SKM-1 (cell line): ENCODE measurements around the gene IGSF9.

ENCODE experiments used
- DNase-seq: peaks from one replicate; lab custom pipeline; 2025; ENCODE audit not compliant: unreplicated experiment; lab: John Stamatoyannopoulos, UW

The IGSF9 gene

DNA sequence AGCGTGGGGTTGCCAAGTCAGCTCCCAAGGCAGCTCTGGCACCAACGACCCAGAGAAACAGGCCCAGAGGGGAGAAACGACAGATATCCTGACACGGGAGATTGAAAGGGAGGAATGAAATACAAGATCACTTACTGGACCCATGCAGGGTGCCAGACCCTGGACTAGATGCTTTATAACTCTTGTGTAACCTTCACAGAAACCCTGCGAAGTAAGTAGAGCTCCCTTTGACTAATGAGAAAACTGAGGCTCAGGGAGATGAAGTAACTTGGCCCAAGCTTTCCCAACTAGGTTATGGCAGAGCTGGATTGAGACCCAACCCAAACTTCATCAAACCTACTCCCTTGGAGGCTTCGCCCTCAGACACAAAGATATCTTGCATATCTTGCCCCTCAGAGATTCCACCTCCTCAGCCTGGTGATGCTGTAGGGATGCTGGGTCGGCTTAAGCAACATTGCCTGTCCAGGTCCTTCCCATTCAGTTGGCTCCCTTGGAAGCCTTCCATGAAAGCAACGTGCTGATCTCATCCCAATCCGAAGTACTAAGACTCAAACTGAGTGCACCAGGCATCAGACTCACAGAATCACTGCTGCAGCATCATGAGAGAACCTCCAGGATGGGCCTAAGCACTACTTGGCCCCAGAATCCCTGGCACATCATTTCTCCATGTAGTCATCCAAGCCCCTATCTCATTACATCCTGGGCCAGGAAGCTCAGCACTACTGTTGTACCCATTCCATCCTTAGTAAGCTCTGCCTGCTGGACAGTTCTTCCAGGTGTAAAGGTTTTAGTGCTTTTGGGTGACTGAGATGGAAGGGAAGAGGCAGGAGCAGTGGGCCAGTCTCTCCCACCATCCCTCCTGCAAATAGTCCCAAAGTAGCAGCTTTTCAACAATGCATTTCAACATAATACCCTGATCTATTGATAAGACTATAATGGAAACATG is 1.1 kb upstream of the IGSF9 start:
- no peak for DNase-seq

DNA sequence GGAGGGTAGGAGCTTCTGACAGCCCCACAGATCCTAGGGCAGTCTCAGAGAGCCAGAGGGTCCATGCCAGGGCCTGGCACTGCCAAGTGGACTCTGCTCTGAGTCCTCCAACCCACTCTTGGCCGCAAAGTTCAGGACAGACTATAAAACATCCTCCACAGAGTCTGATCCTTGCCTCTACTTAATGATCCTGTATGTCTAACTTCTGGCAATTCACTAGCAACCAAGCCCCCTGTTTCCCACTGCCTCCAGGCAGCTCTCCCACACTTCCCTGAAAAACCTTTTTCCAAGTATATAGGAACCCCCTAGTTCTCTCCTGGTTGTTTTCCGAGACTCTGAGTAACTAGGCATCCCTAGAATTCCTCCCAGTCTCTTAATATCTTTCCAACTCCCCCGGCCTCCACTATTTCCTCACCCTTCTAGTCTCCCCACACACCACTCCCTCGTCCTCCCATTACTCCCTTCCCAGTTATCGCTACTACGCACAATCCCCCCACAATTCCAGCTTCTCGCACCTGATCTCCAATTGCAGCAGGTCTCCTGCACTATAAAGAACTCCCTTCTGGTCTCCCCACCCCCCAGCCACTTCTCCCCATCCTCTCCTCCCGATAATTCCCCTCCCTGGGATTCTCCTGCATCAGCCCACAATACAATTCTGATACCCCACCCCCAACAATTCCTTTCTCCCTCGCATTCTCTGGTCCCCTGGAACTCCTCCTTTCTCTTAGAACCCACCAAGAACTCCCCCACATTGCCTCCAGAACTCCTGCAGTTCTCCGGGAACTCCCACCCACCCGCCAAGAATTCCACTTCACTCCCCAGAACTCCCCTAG is 574 bp downstream of the IGSF9 start:
- DNase-seq: no peak

DNA sequence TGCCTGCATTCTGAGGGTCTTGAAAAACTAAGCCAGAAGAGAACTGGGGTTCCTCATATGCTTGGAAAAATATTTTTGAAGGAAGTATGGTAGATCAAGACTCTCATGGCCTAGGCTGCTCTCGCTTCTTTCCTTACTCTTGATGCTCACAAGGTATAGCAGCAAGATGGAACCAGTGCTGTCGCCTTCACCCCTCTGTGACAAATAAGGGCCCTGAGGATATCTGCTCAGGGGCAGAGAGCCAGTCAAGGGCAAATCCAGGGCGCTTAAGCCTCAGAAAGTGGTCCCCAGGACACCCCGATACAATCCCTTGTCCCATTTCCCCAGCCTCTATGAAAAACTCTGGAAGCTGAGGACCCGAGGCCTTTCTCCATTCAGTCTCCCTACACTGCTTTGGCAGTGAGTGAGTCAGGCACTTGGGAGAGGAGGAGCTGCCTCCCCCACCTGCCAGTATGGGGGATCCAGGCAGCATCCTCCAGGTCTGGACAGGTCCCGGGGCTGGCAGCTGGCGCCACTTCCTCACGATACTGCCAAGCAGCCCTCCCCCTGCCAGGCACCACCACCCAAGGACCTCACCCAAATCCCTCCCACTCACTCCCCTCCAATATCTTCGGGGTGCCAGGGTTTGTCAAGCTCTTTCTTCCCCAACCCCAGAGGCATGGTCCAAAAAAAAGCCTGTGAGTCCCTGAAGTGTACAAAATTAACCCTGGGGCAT is 1.3 kb downstream of the IGSF9 start:
- DNase-seq: no peak

DNA sequence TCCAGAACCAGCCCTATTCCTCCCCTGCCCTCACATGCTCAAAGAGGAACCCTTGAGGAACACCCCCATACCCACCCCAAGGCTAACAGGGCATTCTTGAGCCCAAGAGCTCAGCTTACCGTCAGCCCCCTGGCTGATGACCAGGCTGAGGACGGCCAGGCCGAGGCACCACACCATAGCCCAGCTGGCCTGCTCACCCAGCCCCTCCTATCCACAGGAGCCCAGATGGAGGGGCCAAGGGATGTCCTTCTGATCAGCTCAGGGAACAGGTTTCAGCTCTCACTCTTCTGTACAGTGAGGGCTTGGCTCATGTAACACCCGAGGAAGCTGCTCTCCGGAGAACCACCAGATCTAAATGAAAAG is 2.2 kb downstream of the IGSF9 start:
- DNase-seq: no peak

DNA sequence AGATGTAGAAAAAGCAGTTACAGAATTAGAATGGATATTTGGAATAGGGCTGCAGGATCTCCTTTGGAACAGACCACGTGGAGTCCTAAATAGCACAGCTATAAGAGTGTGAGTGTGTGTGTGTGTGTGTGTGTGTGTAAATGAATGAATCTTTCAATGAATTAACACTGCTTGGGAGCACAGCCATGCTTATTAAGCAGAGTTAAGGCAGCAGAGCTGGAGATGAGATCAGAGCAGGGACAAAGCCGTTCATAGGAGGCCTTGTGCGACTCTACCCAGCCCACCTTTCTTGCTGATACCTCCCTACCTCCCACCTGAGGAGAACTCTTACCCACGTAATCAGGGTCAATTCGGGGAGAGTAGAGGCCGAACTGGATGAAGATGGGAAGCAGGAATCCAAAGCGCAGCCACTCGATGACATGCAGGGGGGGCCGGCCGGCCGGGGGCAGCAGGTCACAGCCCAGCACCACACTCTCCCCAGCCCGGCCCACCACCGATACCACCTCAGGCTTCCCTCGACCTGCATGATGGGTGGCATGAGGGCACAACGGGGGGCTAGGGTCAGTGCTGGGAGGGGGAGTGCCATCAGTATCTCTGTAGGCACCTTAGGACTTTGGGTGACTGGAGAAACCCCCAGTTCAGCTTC is 2.7 kb downstream of the IGSF9 start:
- no peak for DNase-seq

DNA sequence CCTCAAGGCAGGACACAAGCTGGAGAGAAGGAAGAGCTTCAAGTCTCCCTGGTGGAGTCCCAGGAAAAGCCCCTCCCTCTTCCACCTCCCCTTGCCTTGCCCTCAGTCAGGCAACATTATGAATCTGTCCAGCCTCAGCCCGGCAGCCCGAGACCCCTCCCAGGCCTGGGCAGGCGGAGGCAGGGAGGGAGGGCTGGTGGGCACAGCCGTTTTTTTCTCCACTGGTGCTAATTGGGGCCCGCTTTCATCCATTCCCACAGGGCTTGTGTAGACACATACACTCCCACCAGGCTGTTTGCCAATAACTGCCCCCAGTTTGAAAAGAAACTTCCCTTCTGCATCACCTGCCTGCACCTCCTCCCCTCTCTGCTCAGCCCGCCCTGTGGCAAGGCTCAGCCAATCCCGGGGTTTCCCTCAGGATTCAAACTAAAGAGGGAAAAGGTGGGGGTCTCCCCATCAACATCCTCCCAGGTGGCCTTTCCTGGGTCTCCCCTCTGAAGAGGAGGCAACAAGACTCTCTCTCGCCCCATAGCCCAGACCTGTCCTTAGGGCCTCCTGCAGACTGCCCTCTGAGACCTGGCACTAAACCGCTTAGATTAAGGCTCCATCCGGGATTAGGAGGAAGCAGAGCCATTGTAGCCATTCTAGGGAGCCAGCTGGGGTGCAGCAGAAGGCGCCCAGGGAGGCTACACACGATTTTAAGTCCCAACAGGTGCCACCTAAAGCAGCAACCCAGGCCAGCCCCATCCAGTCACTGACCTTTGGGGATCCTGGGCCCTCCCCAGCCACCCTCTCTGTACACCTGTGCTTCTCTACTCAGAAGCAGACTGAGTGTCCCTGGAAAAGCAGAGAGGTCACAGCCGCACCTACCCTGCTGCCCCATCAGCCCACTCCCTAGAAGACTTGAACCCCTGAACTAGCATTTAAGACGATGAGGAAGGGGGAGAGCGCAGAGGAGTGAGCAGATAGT is 3.5 kb downstream of the IGSF9 start:
- DNase-seq: no peak

DNA sequence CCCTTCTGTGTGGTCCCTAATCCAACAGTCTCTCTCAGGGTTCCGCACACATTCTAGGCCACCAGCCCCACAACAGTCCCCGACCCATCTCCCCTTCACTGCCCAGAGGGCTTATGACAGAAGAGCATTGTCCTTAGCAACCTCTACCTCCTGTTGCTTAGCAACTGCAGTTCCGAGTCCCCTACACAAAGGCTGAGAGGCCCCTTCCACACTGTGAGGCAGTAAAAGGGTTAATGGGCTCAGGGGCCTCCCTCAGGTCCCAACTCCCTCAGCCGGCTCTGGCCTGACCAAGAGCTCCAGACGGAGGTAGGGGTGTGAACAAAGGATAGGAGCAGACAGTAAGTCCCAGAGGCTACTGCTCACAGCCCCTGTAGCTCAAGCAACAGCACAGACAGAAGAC is 4.3 kb downstream of the IGSF9 start:
- no peak for DNase-seq

DNA sequence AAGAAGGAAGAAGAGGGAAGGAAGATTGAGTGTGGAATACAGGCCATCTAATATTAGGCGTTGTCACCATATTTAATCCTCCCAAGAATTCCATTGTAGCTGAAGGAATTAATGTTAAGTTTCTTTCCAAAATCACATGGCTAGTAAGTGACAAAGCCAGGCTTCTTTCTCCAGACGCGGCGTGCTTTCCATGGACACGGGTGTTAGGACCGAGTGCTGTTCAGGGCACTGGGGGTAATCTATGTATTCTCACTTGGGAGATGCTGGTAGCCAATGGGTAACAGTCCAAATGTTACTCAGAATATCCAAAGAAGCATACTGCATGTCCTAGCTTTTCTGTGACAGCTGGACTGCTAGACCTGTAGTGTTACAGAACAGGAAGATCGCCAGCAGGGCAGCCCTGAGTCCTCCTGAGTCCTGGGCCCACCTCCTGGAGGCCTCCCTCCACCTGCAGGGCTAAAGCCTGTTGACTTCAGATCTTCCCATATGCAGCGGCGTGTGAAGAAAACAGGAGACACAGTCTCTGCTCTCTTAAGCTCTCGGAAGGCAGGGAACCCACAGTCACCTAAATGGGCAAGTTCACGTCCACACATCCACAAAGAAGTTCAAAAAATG is 5.3 kb downstream of the IGSF9 start:
- no peak for DNase-seq

DNA sequence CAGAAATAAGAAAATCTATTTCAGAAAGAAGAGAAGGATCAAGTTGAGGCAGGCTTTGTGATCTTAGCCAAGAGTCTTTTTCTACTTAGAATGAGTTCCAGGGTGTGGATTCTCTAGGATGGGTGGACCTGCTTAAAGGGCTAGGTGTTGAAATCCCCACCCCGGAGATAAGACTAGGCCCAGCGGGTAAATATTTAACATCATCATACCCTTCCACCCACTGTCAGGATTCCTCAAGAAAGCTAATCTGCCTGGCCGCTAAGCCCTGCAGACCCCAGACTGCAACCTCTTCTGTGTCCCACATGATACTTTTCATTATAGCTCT is 5.8 kb downstream of the IGSF9 start:
- no peak for DNase-seq

DNA sequence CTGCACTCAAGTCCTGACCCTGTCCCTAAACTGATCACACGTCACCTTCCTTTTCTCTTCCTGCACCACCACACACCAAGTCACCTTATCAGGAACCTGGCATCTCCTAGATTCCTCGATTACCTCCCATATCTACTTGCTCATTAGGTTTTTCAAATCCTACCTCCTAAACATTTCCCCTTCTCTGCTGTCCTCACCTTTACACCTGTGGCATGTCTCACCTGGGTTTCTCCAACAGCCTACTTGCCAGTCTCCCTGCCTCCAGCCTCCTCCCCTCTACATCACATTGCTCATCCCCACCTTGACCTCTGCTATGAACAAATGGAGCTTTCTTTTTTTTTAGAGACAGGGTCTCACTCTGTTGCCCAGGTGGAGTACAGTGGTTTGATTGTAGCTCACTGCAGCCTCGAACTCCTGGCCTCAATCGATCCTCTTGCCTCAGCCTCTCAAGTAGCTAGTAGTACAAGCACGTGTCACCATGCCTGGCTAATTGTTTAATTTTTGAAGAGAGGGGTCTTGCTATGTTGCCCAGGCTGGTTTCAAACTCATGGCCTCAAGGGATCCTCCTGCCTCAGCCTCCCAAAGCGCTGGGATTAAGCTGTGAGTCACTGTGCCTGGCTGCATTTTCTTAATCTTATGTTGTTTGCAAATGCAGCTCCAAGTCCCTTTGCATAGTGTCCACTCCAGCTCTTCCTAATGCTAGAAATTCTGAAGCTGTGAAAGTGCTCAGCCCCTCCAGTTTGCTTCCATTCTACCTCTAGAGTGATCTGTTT is 6.3 kb downstream of the IGSF9 start:
- no peak for DNase-seq

DNA sequence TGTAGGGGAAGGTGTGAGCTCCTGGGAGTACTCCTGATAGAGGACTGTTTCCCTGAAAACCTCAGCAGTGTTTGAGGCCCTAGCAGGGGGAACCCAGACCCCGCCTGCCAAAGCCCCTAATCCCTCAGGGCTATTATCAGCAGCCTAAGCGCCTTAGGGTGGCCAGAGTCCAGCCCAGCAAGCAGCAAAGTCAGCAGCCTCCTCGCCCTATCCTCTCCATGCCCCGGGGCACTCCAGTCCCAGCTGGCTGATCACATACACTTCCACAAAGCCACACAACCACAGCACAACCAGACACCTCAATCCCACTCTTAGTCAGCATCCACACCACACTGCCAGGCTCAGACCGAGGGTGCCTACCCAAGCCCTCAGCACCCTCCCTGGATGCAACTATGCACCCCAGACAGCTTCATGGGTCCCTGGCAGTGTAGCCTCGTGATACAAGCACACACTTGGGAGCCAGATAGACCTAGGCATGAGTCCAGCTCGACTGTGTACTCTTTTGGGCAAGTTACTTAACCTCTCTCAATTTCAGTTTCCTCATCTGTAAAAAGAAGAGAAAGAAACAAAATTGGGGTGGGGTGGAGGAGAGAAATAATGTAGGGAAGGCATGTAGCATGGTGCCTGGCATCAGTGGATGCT is 7.1 kb downstream of the IGSF9 start:
- DNase-seq: no peak

DNA sequence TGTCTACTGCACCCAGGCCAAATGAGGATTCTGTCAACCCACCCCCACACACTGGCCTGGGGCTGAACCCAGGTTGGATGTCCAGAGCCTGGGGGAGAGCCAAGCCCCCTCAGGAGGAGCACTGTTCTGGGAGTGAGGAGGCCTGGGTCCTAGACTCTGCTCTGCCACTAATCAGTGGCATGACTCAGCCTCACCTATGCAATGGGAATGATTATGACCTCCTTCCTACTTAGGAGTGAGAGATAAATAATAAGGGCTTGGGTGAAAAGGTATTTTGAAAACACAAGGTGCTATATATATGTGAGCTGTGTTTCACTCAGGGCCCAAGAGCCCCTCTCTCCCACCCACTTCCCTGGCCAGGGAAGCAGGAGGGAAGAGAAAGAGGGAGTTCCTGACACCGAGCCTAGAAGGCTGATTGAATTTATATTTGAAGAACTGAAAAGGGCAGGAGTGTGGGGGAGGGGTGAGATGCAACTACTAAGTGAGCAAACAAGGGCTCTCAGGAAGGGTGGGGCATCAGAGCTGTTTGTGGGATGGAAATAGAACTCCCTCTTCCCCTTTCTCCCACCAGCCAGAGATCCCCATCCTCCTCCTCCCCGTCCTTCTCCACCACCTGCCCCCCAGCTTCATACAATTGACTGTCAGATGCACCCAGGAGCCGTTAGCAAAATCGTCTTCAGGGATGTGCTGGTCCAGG is 8.2 kb downstream of the IGSF9 start:
- DNase-seq: peak; percentile 90

DNA sequence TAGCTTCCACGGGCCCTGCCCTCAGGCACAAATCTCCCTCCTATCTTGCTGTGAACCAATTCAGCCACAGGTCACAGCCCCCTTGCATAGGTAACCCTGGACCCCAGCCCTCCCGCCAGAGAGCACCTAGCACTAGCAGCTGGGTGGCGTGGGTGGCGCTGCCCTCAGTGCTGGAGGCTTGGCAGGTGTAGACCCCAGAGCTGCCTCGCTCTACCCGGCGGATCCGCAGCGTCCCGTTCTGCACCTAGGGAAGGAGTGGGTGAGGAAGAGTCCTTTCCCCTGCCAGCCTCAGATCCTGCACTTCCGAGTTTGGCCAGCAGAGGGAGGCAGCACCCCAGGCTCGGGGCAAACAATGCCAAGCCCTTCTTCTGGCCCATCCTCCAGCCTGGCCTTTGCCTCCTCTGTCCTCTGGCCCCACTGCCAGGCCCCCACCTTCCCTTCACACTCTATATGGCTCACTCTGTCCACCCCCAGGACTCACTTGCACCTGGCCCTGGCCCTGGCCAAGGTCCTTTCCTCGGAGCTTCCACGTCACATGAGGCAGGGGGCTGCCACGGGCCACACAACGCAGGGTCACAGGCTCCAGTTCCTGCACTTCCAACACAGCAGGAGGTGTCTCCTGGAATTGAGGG is 9.0 kb downstream of the IGSF9 start:
- DNase-seq: peak; percentile 78

DNA sequence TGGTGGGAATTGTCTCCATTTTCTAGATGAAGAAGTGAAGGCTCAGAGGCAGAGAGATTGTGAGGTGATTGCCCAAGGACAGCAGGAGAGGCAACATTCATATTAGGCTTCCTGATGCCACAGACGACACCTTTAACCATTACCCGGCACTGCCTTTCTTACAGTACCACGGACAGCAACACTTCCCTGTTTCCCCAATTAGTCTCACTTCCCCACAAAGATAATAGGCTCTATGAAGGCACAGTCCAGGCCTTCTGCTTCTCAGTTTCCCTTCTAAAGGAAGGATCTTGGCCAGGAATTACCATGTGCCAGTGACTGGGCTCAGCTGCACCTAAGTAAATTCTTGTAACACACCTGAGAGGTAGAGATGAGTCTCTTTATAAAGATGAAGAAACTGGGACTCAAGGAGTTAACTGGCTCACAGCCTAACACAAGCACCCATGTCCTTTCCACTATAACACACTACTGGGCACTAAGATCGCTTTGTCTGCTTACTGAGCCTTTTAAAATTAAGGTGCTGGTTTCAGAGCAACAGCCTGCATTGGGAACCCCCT is 9.6 kb downstream of the IGSF9 start:
- DNase-seq: peak; percentile 80

DNA sequence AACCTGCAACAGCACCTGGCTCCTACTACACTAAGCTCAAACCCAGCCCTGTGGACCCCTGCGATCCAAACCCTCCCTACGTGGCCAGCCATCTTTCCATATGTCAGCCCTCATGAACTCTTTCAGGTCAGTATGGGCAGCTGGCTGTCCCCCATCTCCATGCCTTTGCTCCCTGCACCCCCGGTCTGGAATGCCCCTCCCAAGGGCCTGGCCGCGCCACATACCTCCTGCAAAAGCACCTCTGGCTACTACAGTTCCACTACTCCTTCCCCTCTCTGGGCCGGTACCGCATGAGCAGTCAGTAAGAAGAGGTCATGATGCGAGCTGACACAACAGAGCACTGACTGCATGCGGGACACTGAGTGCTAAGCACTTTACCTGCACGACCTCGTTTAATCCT is 10.1 kb downstream of the IGSF9 start:
- no peak for DNase-seq

DNA sequence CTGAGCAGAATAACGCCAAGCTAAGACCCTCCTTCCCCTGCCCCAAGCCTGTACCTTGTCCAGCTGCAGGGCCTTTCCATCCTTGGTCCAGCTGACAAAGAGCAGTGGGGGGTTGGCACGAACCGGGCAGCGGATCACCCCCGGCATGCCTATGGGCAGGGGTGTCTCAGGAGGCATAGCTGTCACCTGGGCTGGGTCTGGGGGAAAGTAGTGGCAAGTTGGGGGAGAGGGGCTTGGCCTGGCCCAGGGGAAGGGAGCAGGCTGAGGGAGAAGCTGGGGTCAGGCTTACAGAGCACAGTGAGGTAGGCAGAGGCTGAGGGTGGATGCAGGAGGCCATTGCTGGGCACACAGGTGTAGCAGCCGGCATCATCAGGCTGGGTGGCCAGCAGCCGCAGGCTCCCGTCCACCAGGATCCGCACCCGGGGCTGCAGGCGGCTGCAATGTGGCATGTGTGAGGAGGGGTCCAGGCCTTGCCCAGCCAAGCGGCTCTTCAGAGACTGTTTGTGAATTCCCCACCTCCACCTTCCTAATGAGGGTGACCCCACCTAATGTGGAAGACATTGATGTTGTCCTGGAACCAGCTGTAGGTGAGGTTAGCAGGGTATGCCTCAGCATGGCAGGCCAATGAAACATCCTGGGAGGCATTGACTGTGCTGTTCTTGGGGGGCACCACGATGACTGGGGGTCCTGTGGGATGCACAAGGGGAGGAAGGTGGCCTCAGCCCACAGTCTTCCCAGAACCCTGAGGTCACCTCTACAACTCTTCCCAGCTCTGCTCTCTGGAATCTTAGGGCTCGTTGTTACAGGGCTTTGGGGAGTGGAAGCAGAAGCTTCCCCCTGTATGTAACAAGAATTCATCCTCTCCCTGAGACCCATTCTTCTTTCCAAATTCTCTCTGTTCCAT is 11.0 kb downstream of the IGSF9 start:
- no peak for DNase-seq
